H1 (cell line): ENCODE results near the gene OCIAD1. TPM values are rescaled to one million over a fixed set of nuclear protein-coding genes. Genes with fewer than 3 reads are reported as not detected.

Source experiments
- CHD7 ChIP-seq: fragments of 300-600 bp; sonication (generic); IDR thresholded peaks from 2 replicates; pipeline ENCODE4 v1.7.1; 2012; ENCODE audit warnings: low read length, moderate library complexity, mild to moderate bottlenecking, inconsistent platforms; ENCODE audit not compliant: insufficient replicate concordance
- polyA plus RNA-seq, 7 experiments: library from polyadenylated mRNA; depleted of rRNA in 3 of 7; stranded (reverse) in 5 of 7; unstranded in 2 of 7; fragments of >200 nt in 5 of 7; fragments of 200-250 nt in 2 of 7; gene quantifications; 1 replicate in 5 of 7; 2 replicates in 1 of 7; 4 replicates in 1 of 7; pipeline versions ENCODE4 v1.2.1 to v1.2.3, GENCODE V29; 2011 to 2013; ENCODE audit warnings: missing spikeins in 2 of 7, mixed read lengths in 2 of 7
- total RNA-seq: library from RNA; stranded (reverse); fragmentation: NEBNext Ultra II Directional; extraction: Animal tissue kit (Norgen Biotek cat#: 25700); gene quantifications from 2 replicates; pipeline ENCODE4 v1.2.1, GENCODE V29; 2021

Gene OCIAD1
- total and polyA plus RNA-seq, 2 of the 8 experiments (the other 6 are each of a cell fraction or from before 2014, with no cell fraction given) = 79.9 to 163 TPM

GRCh38 chr4:48801016-48801715, 29.7 kb upstream of the OCIAD1 start (continued):
- TF ChIP-seq CHD7 = no peak
